G401 (cell line): ENCODE results near the gene AXIN1. TPM values are rescaled to one million over a fixed set of nuclear protein-coding genes. Genes with fewer than 3 reads are reported as not detected.

Experiments
- DNase-seq: peaks from one replicate; pipeline ENCODE4 v3.0.0-alpha.2; 2015; ENCODE audit warnings: low spot score
- in situ Hi-C: cut with HindIII; loops from 2 replicates; pipeline ENCODE4 v1.10.0; 2016; ENCODE audit warnings: low sequenced_read_pairs, mixed read lengths
- total RNA-seq: library from RNA; depleted of rRNA; stranded (reverse); fragments of >200 nt; shearing (Covaris generic); gene quantifications from 2 replicates; pipeline ENCODE4 v1.2.3, GENCODE V29; 2014

AXIN1 gene
- total RNA-seq, 1 experiment from 2014 or later: 46.3 TPM

DNA sequence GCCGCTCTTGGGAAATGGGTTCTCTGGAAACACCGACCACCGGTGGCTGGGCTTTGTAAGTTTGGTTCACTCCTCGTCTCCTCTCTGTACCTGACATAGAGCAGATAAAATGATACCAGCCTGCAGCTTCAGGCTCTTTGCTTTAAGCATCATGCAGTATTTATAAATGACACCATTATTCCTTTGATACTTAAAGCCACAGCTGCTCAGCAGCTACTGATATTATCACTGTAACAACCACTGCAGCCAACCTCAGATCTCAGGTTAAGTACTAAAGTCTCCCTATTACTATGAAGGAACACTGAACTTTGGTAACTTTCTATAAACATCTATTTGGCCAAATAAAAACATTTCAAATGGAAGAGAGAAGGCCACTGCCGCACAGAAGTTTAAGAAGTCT is 34.9 kb downstream of the AXIN1 start:
- in situ Hi-C loops: no loop called here
- no peak for DNase-seq

DNA sequence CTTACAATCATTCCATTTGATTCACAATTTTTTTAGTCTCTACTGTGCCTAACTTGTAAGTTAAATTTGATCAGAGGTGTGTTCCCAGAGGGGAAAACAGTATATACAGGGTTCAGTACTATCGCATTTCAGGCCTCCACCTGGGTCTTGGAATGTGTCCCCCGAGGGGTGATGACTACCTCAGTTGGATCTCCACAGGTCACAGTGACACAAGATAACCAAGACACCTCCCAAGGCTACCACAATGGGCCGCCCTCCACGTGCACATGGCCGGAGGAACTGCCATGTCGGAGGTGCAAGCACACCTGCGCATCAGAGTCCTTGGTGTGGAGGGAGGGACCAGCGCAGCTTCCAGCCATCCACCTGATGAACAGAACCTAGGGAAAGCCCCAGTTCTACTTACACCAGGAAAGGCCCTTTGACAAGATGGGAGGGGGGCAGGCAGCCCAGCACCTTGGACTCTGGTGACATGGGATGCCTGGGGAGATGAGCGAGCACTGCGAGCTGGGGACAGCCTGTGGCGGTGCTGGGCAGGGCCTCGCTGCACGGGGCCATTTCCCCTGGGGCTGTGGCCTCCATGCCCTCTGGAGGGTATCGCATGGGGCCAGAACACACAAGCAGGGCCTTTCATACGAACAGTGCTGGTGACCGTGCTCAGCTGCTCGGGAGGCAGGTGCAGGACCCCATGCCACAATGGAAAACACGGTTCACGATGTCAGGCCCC is 35.6 kb downstream of the AXIN1 start:
- in situ Hi-C loops: no loop called here
- no peak for DNase-seq

DNA sequence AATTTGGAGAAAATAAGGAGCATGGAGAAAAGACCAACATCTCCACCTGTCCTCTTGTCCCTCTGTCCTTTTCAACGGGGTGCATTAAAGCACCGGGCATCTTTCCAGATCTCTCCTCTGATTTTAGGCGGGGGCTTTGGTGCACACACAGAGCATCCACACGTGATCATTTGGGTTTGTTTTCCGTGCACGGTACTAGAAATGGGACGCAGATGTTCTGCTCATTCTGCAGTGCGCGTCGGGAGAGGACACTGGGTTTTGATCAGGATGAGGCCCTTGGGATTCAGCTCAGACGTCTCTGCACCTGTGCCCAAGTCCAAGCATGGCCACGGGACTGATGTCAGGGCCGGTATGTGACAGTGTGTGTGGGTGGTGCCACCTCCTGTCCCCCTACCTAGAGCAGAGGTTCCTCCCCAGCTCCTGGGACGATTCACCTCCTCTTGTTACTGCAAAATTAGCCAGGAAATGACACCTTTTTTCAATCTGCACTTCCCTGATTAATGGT is 37.7 kb downstream of the AXIN1 start:
- in situ Hi-C loops: no loop called here
- DNase-seq: peak; percentile 63

DNA sequence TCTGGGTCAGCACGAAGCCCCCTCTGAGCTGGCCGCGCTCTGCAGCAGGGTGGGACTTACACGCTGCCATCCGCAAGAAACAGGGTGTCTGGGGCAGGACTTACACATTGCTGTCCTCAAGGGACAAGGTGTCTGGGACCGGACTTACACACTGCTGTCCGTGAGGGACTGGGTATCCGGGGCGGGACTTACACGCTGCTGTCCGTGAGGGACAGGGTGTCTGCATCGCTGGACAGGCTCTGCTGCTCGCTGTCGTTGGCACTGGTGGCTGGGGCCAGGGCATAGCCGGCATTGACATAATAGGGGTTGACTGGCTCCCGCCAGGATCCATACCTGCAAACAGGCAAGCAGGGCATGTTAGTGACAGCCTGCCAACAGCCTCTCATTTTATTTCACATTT is 38.2 kb downstream of the AXIN1 start:
- peak; percentile 80 for DNase-seq
- in situ Hi-C loops: no loop called here

DNA sequence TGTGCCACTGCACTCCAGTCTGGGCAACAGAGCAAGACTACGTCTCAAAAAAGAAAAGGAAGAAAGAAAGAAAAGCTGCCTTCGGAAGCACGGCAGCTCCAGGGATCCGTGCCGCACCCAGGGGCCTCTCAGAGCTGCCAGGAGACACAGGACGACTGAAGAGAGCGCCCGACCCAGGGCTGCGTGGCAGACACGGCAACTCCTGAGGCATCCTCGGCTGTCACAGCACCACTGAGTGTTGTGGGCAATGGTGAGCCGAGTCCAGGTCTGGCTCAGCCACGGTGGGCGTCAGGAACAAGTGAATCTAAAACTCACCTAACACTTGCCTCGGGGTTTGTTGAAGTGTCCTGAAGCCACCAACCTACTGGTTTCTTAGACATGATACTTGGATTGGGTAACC is 40.8 kb downstream of the AXIN1 start:
- in situ Hi-C loops: no loop called here
- DNase-seq: no peak

DNA sequence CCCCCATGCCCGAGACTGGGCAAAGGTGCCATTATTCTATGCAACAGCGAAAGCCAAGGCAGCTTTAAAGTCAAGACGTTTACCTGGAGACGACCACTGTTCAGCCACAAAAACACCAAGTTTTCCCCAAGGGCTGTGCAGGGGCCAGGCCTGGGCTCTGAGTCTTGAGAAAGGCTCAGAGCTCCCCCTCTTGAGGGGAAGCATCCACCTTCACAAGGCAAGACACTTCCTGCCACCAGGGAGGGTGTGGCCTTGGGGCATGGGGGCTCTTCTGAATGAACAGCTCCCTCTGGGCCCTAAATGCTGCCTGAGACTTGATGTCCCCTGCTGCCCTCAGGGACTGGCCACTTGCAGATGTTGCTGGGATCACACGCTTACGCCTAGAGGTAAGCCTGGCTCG is 43.0 kb downstream of the AXIN1 start:
- no peak for DNase-seq
- in situ Hi-C loops: no loop called here

DNA sequence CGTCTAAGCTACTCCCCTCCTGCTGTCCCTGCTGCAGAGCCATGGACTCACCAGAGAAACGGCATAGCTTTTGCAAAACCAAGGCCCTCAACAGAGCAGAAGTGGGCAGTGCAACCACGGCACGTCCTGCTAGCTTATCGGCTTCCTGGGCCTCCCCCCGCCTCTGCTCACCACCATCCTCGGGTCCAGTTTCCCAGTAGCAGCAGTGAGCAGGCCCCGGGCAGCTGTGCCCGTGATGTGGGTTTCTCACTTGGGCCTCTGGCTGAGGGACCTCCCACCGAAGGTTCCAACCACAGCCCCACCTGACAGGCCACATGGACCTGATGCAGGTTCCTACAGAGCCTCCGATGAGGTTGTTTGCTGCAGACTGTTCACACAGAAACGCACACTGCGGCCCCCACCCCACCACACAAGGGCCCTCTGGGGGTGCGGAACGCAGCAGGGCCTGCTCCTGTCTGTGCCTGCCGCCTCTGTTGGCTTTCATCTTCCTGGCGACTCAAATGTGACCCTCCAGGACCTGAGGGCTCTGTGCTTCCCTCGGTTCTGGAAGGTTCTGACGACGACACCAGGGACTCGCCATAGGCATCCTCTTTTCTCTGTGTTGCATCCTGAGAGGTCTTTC is 44.7 kb downstream of the AXIN1 start:
- no peak for DNase-seq
- in situ Hi-C loops: no loop called here

DNA sequence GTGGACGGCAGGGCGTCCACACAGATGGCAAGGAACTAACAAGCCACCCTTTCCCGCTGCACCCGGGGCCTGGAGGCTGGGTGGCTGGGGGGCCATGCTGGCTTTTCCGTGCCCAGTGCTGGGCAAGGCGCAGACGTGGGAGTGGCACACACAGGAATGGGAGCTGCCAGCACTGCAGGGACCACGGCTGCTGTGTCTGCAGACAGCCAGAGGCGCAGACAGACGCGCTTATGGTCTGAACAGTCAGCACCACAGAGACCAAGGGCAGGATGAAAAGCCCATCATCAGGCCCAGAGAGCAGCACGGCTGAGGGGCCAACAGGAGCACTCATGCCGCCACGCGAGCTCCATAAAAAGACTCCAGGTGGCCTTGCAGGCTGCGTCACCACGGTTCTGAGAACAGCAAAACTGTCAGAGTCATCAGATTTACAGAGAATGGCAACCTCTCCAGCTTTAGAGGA is 45.6 kb downstream of the AXIN1 start:
- peak; percentile 65 for DNase-seq
- in situ Hi-C loops: no loop called here

DNA sequence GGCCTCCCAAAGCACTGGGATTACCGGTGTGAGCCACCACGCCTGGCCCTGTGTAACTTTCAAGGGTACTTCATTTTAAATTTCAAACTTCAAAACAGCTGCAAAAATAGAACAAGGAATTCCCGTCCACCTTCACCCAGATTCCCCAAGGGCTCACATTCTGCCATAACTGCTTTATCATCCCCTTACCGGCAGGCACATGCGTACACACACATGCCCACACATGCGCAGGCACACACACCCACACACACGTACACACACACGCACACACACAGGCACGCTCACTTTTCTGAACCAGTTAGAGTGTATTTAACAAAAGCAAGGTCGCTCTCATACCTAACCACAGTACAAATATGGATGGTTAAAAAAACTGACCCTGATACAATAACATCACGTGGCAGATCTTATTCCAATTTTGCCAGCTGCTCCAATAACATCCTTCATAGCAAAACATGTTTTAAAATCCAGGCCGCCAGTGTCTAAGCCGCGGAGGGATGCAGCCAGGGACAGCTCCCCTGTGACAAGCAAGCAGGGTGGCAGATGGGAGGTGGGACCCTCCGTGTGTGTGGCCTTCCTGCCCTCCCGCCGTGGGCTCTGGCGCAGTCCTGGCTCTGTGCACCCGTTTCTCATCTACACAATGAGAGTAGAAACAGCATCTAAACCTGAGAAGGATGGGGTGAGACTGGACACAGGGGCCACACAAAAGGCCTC is 46.5 kb downstream of the AXIN1 start:
- DNase-seq: no peak
- in situ Hi-C loops: no loop called here

DNA sequence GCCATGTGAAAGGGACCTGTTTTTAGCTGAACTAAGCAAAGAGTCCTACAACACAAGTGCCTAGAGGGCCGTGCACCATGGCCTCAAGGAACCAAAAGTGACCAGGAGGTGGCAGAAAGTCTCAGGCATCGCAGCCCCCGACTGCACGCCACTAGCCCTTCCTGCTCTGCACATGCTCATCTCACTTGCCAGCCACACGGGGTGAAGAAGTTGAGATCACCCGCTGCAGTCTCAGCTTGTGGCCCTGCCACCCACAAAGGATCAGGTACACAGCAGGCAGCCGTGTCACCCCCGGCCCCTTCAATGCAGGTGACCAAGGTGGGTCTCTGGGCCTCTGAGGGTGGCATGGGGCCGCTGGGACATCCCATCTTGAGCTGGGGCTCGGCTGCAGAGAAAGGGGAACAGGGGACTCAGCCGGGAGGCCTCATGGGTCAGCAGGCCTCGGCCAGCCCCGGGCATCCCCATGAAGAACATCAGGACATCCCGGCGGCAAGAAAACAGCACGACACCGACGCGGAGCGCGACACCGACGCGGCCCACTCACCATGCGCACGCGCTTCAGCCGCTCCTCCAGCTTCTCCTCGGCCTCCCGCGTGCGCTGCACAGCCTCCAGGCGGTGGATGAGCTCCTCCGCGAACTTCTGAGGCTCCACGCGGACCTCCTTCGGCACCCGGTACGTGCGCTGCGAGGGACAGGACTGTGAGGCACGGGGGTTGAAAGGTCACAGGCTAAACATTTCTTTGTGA is 48.6 kb downstream of the AXIN1 start:
- in situ Hi-C loops: no loop called here

DNA sequence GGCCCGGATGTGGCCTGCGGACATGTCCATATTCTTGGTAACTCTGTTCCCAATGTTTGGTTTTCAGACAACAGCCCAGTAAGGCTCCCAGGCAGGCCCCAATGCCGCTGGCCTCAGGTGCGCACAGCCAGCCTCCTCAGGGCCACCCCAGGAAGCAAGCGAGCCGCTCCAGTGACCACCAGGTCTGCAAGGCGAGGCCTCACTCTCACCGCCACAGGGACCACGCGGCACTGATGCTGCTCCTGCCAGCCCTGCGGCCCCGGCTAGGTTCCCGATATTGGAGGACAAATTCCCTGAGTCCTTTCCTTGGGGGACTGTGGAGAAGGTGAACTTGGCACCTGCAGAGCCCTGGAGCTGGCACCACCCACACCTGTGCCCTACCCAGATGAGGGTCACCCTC is 50.6 kb downstream of the AXIN1 start:
- no peak for DNase-seq
- in situ Hi-C loops: no loop called here

More for the DNA sequence above, 48.6 kb downstream of the AXIN1 start:
- DNase-seq: no peak

DNA sequence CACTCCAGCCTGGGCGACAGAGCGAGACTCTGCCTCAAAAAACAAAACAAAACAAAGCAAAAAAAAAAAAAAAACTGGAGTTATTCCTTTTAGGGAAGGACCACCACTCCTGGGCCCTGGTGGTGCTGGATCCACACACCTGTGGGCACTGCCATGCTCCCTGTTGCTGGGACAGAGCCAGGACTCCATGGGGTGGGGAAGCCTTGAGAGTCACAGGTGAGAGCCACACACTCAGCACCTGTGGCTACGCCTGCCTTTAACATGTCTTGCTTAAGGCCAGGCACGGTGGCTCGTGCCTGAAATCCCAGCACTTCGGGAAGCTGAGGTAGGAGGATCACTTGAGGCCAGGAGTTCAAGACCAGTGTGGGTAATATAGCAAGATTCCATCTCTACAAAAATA is 51.3 kb downstream of the AXIN1 start:
- no peak for DNase-seq
- in situ Hi-C loops: no loop called here

DNA sequence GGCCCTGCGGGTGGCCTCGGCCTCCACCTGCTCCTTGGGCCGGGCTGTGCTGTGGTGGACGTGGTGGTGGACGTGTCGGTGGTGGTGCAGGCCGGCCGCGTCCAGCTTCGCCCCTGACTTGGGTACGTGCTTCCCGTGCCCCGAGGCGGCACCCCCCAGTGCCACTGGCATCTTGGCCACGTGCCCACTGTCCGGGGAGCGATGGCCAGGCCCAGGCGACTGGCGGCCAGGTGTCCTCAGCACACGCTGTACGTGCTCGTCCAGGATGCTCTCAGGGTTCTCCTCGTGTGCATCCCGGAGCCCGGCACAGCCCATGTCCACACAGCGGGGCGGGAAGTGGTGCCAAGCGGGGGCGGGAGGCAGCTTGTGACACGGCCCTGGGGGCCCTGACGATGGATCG is 54.7 kb downstream of the AXIN1 start:
- in situ Hi-C loops: no loop called here

DNA sequence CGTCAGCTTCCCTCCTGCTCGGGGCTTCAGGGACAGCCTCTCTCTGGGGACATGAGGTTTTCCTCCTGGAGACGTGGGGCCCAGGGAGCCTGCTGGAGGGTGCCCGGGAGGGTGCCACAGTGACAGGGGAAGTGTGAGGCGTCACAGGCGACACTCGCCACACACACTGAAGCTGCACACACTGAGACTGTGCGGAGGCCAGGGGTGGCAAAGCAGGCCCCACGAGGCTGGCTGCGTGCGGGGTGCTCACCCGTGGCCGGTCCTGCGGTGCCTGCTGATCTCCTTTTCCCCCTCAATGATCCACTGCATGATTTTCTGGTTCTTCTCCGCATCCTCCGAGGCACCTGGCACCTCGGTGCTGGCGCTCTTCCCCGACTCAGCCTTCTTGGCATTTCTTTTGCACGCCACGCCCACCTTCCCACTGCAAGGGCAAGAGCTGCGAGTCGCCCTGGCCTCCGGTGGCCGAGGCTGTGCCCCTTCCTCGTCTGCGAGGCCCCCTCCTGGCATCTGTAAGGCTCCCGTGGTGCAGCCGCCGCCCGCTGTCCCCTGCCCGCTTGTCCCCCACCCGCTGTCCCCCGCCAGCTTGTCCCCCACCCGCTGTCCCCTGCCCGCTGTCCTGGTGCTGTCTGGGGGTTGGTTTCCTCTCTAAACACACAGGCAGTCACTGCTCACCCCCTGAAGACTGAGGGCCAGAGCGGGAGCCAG is 55.6 kb downstream of the AXIN1 start:
- in situ Hi-C loops: no loop called here
- no peak for DNase-seq

More for the DNA sequence above, 54.7 kb downstream of the AXIN1 start:
- DNase-seq: no peak

DNA sequence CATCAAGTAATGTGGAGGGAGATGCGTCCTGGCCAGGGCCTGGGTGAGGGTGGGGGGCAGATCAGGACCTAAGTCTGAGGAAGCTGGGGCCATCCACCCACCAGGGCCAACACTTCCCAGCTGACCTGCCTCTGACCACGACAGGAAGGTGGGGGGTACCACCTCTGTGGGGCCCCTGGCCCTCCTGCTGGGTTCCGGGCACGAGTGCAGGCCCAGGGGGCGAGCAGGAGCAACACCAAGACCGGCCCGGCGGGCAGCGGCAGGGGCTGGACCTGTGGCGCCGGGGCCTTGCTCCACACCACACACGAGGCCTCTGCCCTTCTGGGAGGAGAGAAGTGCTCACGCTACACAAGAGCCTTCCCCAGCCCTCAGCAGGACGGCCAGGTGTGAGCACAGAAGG is 56.2 kb downstream of the AXIN1 start:
- DNase-seq: no peak
- in situ Hi-C loops: no loop called here

DNA sequence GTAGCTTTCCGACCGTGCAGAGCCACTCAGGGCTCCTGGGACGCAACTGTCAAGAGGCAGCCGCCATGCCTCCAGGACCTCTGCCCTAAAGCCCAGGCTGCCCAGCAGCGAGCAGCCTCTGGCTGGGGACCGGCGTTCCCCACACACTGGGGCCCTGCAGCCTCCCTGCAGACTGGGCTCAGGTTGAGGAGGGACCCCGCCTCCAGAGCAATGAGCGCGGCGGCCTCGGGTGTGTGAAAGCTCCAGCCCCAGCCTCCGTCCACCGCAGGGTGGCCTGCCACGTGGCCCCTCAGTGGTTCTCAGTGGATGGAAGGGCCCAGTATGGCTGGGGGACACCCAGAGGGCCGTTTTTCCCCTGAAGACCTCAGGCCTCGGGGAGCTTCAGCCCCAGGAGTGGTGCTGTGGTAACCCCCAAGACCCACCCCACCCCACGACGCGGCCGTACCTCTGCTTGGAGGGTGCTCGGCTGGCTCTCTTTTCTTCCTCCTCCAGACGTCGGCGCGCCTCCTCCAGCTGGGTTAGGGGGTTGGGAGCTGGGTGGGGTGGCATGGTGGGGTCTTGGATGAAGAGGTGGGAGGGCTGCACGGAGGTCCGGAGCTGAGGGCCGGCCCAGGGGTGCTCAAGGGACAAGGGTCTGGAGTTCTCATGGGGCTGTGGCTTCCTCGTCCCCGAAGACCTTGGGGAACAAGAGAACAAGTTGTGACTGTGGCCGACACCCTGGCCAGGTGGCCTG is 59.3 kb downstream of the AXIN1 start:
- DNase-seq: no peak
- in situ Hi-C loops: no loop called here

DNA sequence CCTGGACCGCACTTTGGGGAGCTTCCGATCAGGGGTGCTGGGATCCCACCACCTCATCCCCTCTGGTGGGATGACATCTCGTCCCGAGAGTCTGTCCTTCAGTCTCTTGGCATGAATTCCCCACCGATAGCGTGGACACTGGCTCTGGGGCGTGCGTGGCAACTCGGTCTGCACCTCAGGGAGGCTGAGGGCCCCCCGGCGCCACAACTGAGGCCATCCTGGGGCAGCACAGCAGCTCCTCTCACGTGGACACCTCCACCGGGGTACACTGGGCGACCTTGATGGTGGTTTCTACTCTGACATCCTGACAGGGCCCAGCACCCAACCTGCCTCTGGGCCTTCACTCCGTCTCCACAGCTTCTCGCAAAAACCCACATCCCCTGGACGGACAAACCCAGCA is 61.0 kb downstream of the AXIN1 start:
- in situ Hi-C loops: no loop called here
- DNase-seq: no peak

DNA sequence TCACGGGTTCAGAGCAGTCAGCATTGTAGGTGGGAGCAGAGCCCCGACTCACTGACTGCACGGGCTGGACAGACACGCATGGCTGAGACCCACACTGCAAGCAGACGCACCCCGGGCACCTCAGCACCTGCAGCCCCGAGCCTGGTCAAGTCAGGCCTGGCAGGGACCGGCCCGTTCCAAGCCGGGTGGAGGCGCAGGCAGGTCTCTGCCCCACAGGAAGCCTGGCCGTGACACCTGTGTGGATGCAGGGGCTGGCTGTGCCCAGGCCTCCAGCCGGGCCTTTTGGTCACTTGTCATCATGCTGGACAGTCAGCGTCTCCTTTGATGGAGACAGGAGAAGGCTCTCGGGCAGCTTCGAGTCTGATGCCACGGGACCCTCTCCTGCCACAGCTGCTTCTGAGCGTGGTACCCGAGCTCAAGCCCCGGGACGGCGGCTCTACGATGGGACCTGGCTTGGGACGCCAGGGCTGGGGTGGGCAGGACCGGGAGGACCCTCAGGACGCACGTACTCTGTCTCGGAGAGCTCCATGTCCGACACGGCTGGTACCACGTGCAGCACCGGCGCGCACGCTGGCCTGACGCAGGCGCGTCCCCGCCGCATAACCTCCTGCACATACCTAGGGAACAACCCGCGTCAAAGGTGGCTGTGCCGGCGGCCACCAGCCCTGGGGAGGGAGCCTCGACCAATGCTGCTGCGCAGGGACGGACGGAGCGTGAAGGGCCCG is 61.7 kb downstream of the AXIN1 start:
- no peak for DNase-seq
- in situ Hi-C loops: no loop called here
